Measurements from ENCODE around the gene CLEC18C. TPM values are rescaled to one million over a fixed set of nuclear protein-coding genes. Genes with fewer than 3 reads are reported as not detected.

CLEC18C gene
- total RNA-seq = 0.12 and 0.13 TPM in 2 replicates

DNA sequence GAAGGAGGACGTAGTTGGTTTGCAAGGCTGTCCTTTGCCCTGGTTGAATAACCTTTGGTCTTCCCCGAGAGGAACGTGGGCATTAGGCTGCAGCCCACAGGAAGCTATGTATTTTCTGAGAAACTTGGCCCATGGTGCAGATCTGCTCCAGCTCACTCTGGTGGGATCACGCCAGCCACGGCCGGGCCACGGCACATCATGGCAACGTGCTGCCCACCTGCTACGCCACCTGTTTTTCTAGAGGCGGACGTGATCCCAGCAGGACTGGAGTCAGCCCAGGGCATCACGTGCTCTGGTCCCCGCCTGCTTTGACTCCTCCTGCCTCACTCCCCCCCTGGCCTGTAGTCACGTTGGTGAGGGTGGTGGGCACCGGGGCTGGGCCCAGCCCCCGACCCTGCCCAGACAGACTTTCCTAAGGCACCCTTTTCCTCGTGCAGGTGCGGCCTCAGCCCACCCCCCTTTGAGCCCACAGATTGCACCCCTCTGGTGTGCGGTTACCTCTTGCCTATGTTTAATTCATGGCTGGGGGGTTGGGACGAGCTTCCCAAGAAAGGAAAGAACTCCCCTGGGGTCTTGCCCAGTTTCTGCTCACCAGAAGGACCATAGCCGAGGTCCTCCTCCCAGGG, at the start of gene CLEC18C:
Gene CLEC18C, plus strand, starts transcription at position 576 of the 626 bp plus-strand sequence. CDS start 492 bp downstream, outside the sequence.

Other genes with a start within 250 kb of the CLEC18C start
- gene CLEC18A, start 222.5 kb upstream of the CLEC18C start, total RNA-seq = 0.66 and 0.93 TPM in 2 replicates
- gene PDPR, start 59.5 kb upstream of the CLEC18C start, total RNA-seq = 10.6 and 13.2 TPM in 2 replicates
- 28.0 and 40.0 TPM in 2 replicates for gene EXOSC6, start 78.2 kb downstream of the CLEC18C start, total RNA-seq
- gene AARS1, start 115.7 kb downstream of the CLEC18C start, total RNA-seq = 114 and 130 TPM in 2 replicates
- 23.3 and 29.2 TPM in 2 replicates for gene DDX19B, start 125.4 kb downstream of the CLEC18C start, total RNA-seq
- gene DDX19A, start 173.1 kb downstream of the CLEC18C start, total RNA-seq = 43.5 and 48.7 TPM in 2 replicates